CD8-positive, alpha-beta memory T cell (primary cell): ENCODE results near the gene MVK. TPM values are rescaled to one million over a fixed set of nuclear protein-coding genes. Genes with fewer than 3 reads are reported as not detected.
"Not testable (repeated sequence)": the region's sequence is repeated elsewhere in the genome, so short reads cannot be mapped to it uniquely, and the experiment has no call there.

Experiments
- CTCF ChIA-PET: fragments of 350-600 bp; sonication (Branson Sonifier 250); formaldehyde crosslinking; loops from one replicate; lab custom pipeline; 2021; ENCODE audit warnings: antibody characterized with exemption; lab: Charles Lee
- POLR2A ChIA-PET: fragments of 350-600 bp; sonication (Branson Sonifier 250); formaldehyde crosslinking; loops from one replicate; lab custom pipeline; 2021; ENCODE audit warnings: antibody characterized with exemption; lab: Charles Lee
- DNase-seq, 5 donors: peaks; one replicate each; pipeline versions ENCODE4 v3.0.0 to v3.0.0-alpha.2; 2020 to 2022; ENCODE audit warnings: mixed read lengths in 1 of 5
- H3K27ac ChIP-seq: one replicate; pipeline ENCODE4 v1.7.0; 2013; ENCODE audit warnings: low read depth, mild to moderate bottlenecking, low read length, moderate library complexity
- H3K27me3 ChIP-seq: 2 replicates; pipeline ENCODE4 v1.7.0; 2013; ENCODE audit warnings: low read length, mild to moderate bottlenecking; ENCODE audit not compliant: insufficient read depth, poor library complexity, severe bottlenecking
- H3K36me3 ChIP-seq: 2 replicates; pipeline ENCODE4 v1.7.0; 2013; ENCODE audit warnings: mild to moderate bottlenecking, low read length, moderate library complexity; ENCODE audit not compliant: insufficient read depth
- H3K4me1 ChIP-seq: 2 replicates; pipeline ENCODE4 v1.7.0; 2013; ENCODE audit warnings: mild to moderate bottlenecking, low read length, moderate library complexity; ENCODE audit not compliant: insufficient read depth
- H3K4me3 ChIP-seq: 2 replicates; pipeline ENCODE4 v1.7.0; 2013; ENCODE audit warnings: mild to moderate bottlenecking, low read length
- H3K9me3 ChIP-seq: 2 replicates; pipeline ENCODE4 v1.7.0; 2013; ENCODE audit warnings: mild to moderate bottlenecking, low read length
- H3K27ac Mint-ChIP-seq, 8 donors: one replicate each; pipeline ENCODE4 v1.8.0; 2020 to 2021; ENCODE audit warnings: mixed read lengths in 8 of 8, mild to moderate bottlenecking in 6 of 8, inconsistent platforms in 3 of 8, moderate library complexity in 3 of 8
- H3K27me3 Mint-ChIP-seq, 2 donors: one replicate each; pipeline ENCODE4 v1.8.0; 2020 to 2021; ENCODE audit warnings: mixed read lengths in 2 of 2, mild to moderate bottlenecking in 1 of 2, moderate library complexity in 1 of 2
- H3K36me3 Mint-ChIP-seq, 3 donors: one replicate each; pipeline ENCODE4 v1.8.0; 2020 to 2021; ENCODE audit warnings: mixed read lengths in 3 of 3, inconsistent platforms in 1 of 3, mild to moderate bottlenecking in 1 of 3
- H3K4me1 Mint-ChIP-seq, 3 donors: one replicate each; pipeline ENCODE4 v1.8.0; 2020 to 2021; ENCODE audit warnings: mixed read lengths in 3 of 3, inconsistent platforms in 1 of 3, mild to moderate bottlenecking in 1 of 3
- H3K4me3 Mint-ChIP-seq, 7 donors: one replicate each; pipeline ENCODE4 v1.8.0; 2020 to 2021; ENCODE audit warnings: mixed read lengths in 7 of 7, mild to moderate bottlenecking in 6 of 7, moderate library complexity in 4 of 7, inconsistent platforms in 2 of 7
- H3K9me3 Mint-ChIP-seq, 5 donors: one replicate each; pipeline ENCODE4 v1.8.0; 2020 to 2022; ENCODE audit warnings: mixed read lengths in 5 of 5, mild to moderate bottlenecking in 3 of 5, moderate library complexity in 2 of 5, inconsistent platforms in 1 of 5
- polyA plus RNA-seq: library from polyadenylated mRNA; unstranded; fragments of 300-500 nt; fragmentation: Illumina TruSeq; gene quantifications from one replicate; pipeline ENCODE4 v1.2.3, GENCODE V29; 2021
- total RNA-seq, 2 experiments: library from RNA; stranded (reverse); gene quantifications; one replicate each; pipeline ENCODE4 v1.2.3, GENCODE V29; 2021

MVK gene
- total and polyA plus RNA-seq, 3 experiments from 2014 or later = 2.6 to 15.8 (median 14.2) TPM

GRCh38 chr12:109600481-109600880, 26.9 kb downstream of the MVK start:
- POLR2A ChIA-PET = no interaction called here
- no peak for DNase-seq

GRCh38 chr12:109600995-109601394, 27.4 kb downstream of the MVK start:
- ChIA-PET CTCF (interaction anchor here (1.2 to 5.8 kb wide), 2 partner anchors 11 to 174 kb away, joined by 3 to 51 read pairs; no protein-coding TSS in a partner anchor), POLR2A (no interaction called here)
- H3K4me3 Mint-ChIP-seq = no peak overlapping the region

More at GRCh38 chr12:109600481-109600880, 26.9 kb downstream of the MVK start:
- Mint-ChIP-seq H3K4me3 (no peak overlapping the region), H3K36me3 (peaks cover 0 to 1% (median 0%) of the 10 kb centered on the region in 3 donors), H3K9me3 (no peaks in the 10 kb centered on the region), H3K27ac (peak overlapping the region in 1 of 8 donors; percentile 72), H3K4me1 (peaks cover 15 to 18% (median 16%) of the 10 kb centered on the region in 3 donors), H3K27me3 (peaks cover 3 to 4% of the 10 kb centered on the region in 2 donors)
- CTCF ChIA-PET = interaction anchor here (1.2 to 5.8 kb wide), 2 partner anchors 11 to 175 kb away, joined by 3 to 51 read pairs; no protein-coding TSS in a partner anchor
- Histone ChIP-seq H3K27me3 (no peaks in the 10 kb centered on the region), H3K27ac (no peak overlapping the region), H3K9me3 (no peaks in the 10 kb centered on the region), H3K36me3 (no peaks in the 10 kb centered on the region), H3K4me1 (peaks cover 4% of the 10 kb centered on the region), H3K4me3 (no peak overlapping the region)

GRCh38 chr12:109601557-109601956, 28.0 kb downstream of the MVK start:
- no peak for DNase-seq
- no peaks in the 10 kb centered on the region for H3K36me3 ChIP-seq
- H3K9me3 ChIP-seq = no peaks in the 10 kb centered on the region
- no peaks in the 10 kb centered on the region for H3K27me3 ChIP-seq
- Mint-ChIP-seq H3K27me3 (peaks cover 3 to 5% of the 10 kb centered on the region in 2 donors), H3K36me3 (peaks cover 0 to 1% (median 0%) of the 10 kb centered on the region in 3 donors), H3K9me3 (no peaks in the 10 kb centered on the region), H3K4me3 (no peak overlapping the region), H3K27ac (peak overlapping the region in 1 of 8 donors; percentile 27), H3K4me1 (peaks cover 11 to 12% (median 11%) of the 10 kb centered on the region in 3 donors)
- H3K4me1 ChIP-seq = no peaks in the 10 kb centered on the region
- no peak overlapping the region for H3K4me3 ChIP-seq
- ChIA-PET POLR2A (no interaction called here), CTCF (interaction anchor here (5.8 kb wide), 1 partner anchor 174 kb away, joined by 51 read pairs; no protein-coding TSS in a partner anchor)
- no peak overlapping the region for H3K27ac ChIP-seq

More at GRCh38 chr12:109600995-109601394, 27.4 kb downstream of the MVK start:
- DNase-seq = no peak
- H3K27ac Mint-ChIP-seq = no peak overlapping the region
- H3K4me1 Mint-ChIP-seq = peaks cover 11 to 12% (median 11%) of the 10 kb centered on the region in 3 donors
- H3K27me3 ChIP-seq = no peaks in the 10 kb centered on the region
- peaks cover 0 to 1% (median 0%) of the 10 kb centered on the region in 3 donors for H3K36me3 Mint-ChIP-seq
- H3K36me3 ChIP-seq = no peaks in the 10 kb centered on the region
- H3K4me3 ChIP-seq = no peak overlapping the region
- peaks cover 3 to 5% of the 10 kb centered on the region in 2 donors for H3K27me3 Mint-ChIP-seq
- H3K9me3 Mint-ChIP-seq = no peaks in the 10 kb centered on the region
- H3K4me1 ChIP-seq = no peaks in the 10 kb centered on the region
- no peak overlapping the region for H3K27ac ChIP-seq
- H3K9me3 ChIP-seq = no peaks in the 10 kb centered on the region

- peaks cover 9 to 11% (median 11%) of the 10 kb centered on the region in 3 donors for H3K4me1 Mint-ChIP-seq
- POLR2A ChIA-PET, DNase-seq, H3K9me3 ChIP-seq, H3K4me1 ChIP-seq, H3K36me3 Mint-ChIP-seq, H3K27ac Mint-ChIP-seq, H3K27me3 Mint-ChIP-seq, H3K4me3 Mint-ChIP-seq, H3K4me3 ChIP-seq, H3K27me3 ChIP-seq, CTCF ChIA-PET, H3K27ac ChIP-seq, H3K36me3 ChIP-seq, H3K9me3 Mint-ChIP-seq: not testable (repeated sequence)
Measured at GRCh38 chr12:109602132-109602531, 28.5 kb downstream of the MVK start.

- ChIA-PET CTCF (interaction anchor here (1.2 to 1.4 kb wide), 2 partner anchors 9 to 171 kb away, joined by 3 read pairs; no protein-coding TSS in a partner anchor), POLR2A (no interaction called here)
- H3K27me3 Mint-ChIP-seq = peaks cover 9 to 19% of the 10 kb centered on the region in 2 donors
Measured at GRCh38 chr12:109604132-109604585, 30.6 kb downstream of the MVK start.

GRCh38 chr12:109605016-109605415, 31.4 kb downstream of the MVK start:
- Histone ChIP-seq H3K9me3 (no peaks in the 10 kb centered on the region), H3K4me1 (no peaks in the 10 kb centered on the region), H3K36me3 (no peaks in the 10 kb centered on the region), H3K27me3 (no peaks in the 10 kb centered on the region), H3K4me3 (no peak overlapping the region), H3K27ac (no peak overlapping the region)
- H3K36me3 Mint-ChIP-seq = no peaks in the 10 kb centered on the region
- peaks cover 0 to 3% (median 0%) of the 10 kb centered on the region in 5 donors for H3K9me3 Mint-ChIP-seq
- H3K27me3 Mint-ChIP-seq = peaks cover 12 to 27% of the 10 kb centered on the region in 2 donors
- ChIA-PET POLR2A (no interaction called here), CTCF (interaction anchor here (1.4 kb wide), 1 partner anchor 170 kb away, joined by 3 read pairs; no protein-coding TSS in a partner anchor)
- H3K27ac Mint-ChIP-seq = no peak overlapping the region
- H3K4me1 Mint-ChIP-seq = peaks cover 0 to 5% (median 3%) of the 10 kb centered on the region in 3 donors
- no peak overlapping the region for H3K4me3 Mint-ChIP-seq
- DNase-seq = no peak

More at GRCh38 chr12:109604132-109604585, 30.6 kb downstream of the MVK start:
- Mint-ChIP-seq H3K9me3 (no peaks in the 10 kb centered on the region), H3K27ac (no peak overlapping the region), H3K4me3 (no peak overlapping the region), H3K4me1 (peaks cover 0 to 5% (median 3%) of the 10 kb centered on the region in 3 donors), H3K36me3 (no peaks in the 10 kb centered on the region)
- DNase-seq = no peak
- no peak overlapping the region for H3K4me3 ChIP-seq
- H3K27ac ChIP-seq = no peak overlapping the region
- no peaks in the 10 kb centered on the region for H3K4me1 ChIP-seq
- H3K27me3 ChIP-seq = no peaks in the 10 kb centered on the region
- H3K36me3 ChIP-seq = no peaks in the 10 kb centered on the region
- no peaks in the 10 kb centered on the region for H3K9me3 ChIP-seq

GRCh38 chr12:109605599-109606228, 32.1 kb downstream of the MVK start:
- DNase-seq = no peak
- H3K27ac Mint-ChIP-seq = no peak overlapping the region
- POLR2A ChIA-PET = no interaction called here

More at GRCh38 chr12:109605599-109606228, 32.1 kb downstream of the MVK start:
- Histone ChIP-seq H3K4me1 (no peaks in the 10 kb centered on the region), H3K27ac (no peak overlapping the region), H3K9me3 (no peaks in the 10 kb centered on the region), H3K27me3 (no peaks in the 10 kb centered on the region), H3K36me3 (no peaks in the 10 kb centered on the region), H3K4me3 (no peak overlapping the region)
- no peak overlapping the region for H3K4me3 Mint-ChIP-seq
- H3K4me1 Mint-ChIP-seq = peaks cover 0 to 5% (median 3%) of the 10 kb centered on the region in 3 donors
- CTCF ChIA-PET = interaction anchor here (2.3 kb wide), 1 partner anchor 8 kb away, joined by 5 read pairs; no protein-coding TSS in a partner anchor
- H3K27me3 Mint-ChIP-seq = peaks cover 12 to 29% of the 10 kb centered on the region in 2 donors
- H3K9me3 Mint-ChIP-seq = peaks cover 0 to 3% (median 0%) of the 10 kb centered on the region in 5 donors
- no peaks in the 10 kb centered on the region for H3K36me3 Mint-ChIP-seq
